IMR-90 (cell line): ENCODE data around the gene CCDC170. TPM values are rescaled to one million over a fixed set of nuclear protein-coding genes. Genes with fewer than 3 reads are reported as not detected.

Experiments used
- ATAC-seq: fragments of 200-7000 bp; cut with Tn5 transposase; 2 replicates; pipeline ENCODE4 v1.9.1; 2020; ENCODE audit warnings: low read depth, mild to moderate bottlenecking, moderate library complexity
- BruUV-seq: library from RNA; stranded (reverse); fragments of 400-500 nt; replicated peaks from 2 replicates; lab custom pipeline; 2021; lab: Mats Ljungman, UMichigan
- CTCF ChIA-PET: fragments of 300-600 bp; formaldehyde crosslinking; extraction: SDS; loops from one replicate; lab custom pipeline; 2021; ENCODE audit warnings: antibody characterized with exemption; lab: Yijun Ruan, JAX
- POLR2A ChIA-PET: fragments of 300-600 bp; sonication (Branson Sonifier 250); formaldehyde crosslinking; loops from one replicate; lab custom pipeline; 2022; ENCODE audit warnings: antibody characterized with exemption; ENCODE audit not compliant: unreplicated experiment; lab: Charles Lee
- DNase-seq: peaks from one replicate; pipeline ENCODE4 v3.0.0; 2013
- H2AFZ ChIP-seq: replicated peaks from 2 replicates; pipeline ENCODE3; 2013; ENCODE audit warnings: low read length, mild to moderate bottlenecking; ENCODE audit not compliant: poor library complexity
- H2AK5ac ChIP-seq: 2 replicates; pipeline ENCODE4 v1.6.1; 2013; ENCODE audit warnings: low read depth, low read length, inconsistent platforms
- H2AK9ac ChIP-seq: replicated peaks from 2 replicates; pipeline ENCODE3; 2013; ENCODE audit warnings: mild to moderate bottlenecking, low read depth, low read length, moderate library complexity; ENCODE audit not compliant: poor library complexity
- H2BK120ac ChIP-seq: 2 replicates; pipeline ENCODE4 v1.6.1; 2013; ENCODE audit warnings: low read depth, low read length, inconsistent platforms
- H2BK15ac ChIP-seq: 3 replicates; pipeline ENCODE4 v1.6.1; 2013; ENCODE audit warnings: low read depth, low read length, inconsistent platforms
- H2BK20ac ChIP-seq: 2 replicates; pipeline ENCODE4 v1.6.1; 2013; ENCODE audit warnings: low read depth, mild to moderate bottlenecking, inconsistent platforms, low read length, moderate library complexity
- H2BK5ac ChIP-seq: 2 replicates; pipeline ENCODE4 v1.6.1; 2013; ENCODE audit warnings: mild to moderate bottlenecking, low read depth, low read length, inconsistent platforms; ENCODE audit not compliant: poor library complexity, severe bottlenecking
- H3K14ac ChIP-seq: replicated peaks from 2 replicates; pipeline ENCODE4 v1.6.1; 2013; ENCODE audit warnings: low read depth, low read length, inconsistent platforms
- H3K18ac ChIP-seq: 2 replicates; pipeline ENCODE4 v1.6.1; 2013; ENCODE audit warnings: low read depth, low read length, control low read depth
- H3K23ac ChIP-seq: 2 replicates; pipeline ENCODE4 v1.6.1; 2013; ENCODE audit warnings: low read depth, low read length, inconsistent platforms
- H3K27ac ChIP-seq: 2 replicates; pipeline ENCODE4 v1.5.1; 2013; ENCODE audit warnings: mild to moderate bottlenecking, control low read depth, low read length; ENCODE audit not compliant: insufficient read depth
- H3K27me3 ChIP-seq: 2 replicates; pipeline ENCODE4 v1.6.1; 2013; ENCODE audit warnings: low read length; ENCODE audit not compliant: control insufficient read depth, insufficient read depth
- H3K36me3 ChIP-seq: 2 replicates; pipeline ENCODE4 v1.6.1; 2013; ENCODE audit warnings: low read length, mixed read lengths; ENCODE audit not compliant: control insufficient read depth, insufficient read depth
- H3K4ac ChIP-seq: 2 replicates; pipeline ENCODE4 v1.6.1; 2013; ENCODE audit warnings: low read depth, low read length, inconsistent platforms
- H3K4me1 ChIP-seq: 2 replicates; pipeline ENCODE4 v1.6.1; 2013; ENCODE audit warnings: low read length, mixed read lengths; ENCODE audit not compliant: control insufficient read depth, insufficient read depth
- H3K4me2 ChIP-seq: 2 replicates; pipeline ENCODE4 v1.6.1; 2013; ENCODE audit warnings: low read depth, mild to moderate bottlenecking, control low read depth, low read length, moderate library complexity
- H3K4me3 ChIP-seq: 2 replicates; pipeline ENCODE4 v1.5.1; 2013; ENCODE audit warnings: low read depth, mild to moderate bottlenecking, control low read depth, low read length, moderate library complexity; ENCODE audit not compliant: insufficient read depth
- H3K56ac ChIP-seq: 2 replicates; pipeline ENCODE4 v1.6.1; 2013; ENCODE audit warnings: low read length, inconsistent platforms; ENCODE audit not compliant: insufficient read depth; ENCODE audit errors: extremely low read depth
- H3K79me1 ChIP-seq, 2 experiments: 2 replicates each; pipeline ENCODE4 v1.6.1; 2013; ENCODE audit warnings: low read length in 2 of 2, inconsistent platforms in 1 of 2, low read depth in 1 of 2
- H3K9ac ChIP-seq: 2 replicates; pipeline ENCODE4 v1.6.1; 2013; ENCODE audit warnings: low read depth, low read length, control low read depth
- H3K9me1 ChIP-seq: 2 replicates; pipeline ENCODE4 v1.6.1; 2013; ENCODE audit warnings: low read length, inconsistent platforms; ENCODE audit not compliant: insufficient read depth
- H3K9me3 ChIP-seq: 2 replicates; pipeline ENCODE4 v1.6.1; 2013; ENCODE audit warnings: low read length; ENCODE audit not compliant: control insufficient read depth, insufficient read depth
- H4K20me1 ChIP-seq: 2 replicates; pipeline ENCODE4 v1.6.1; 2013; ENCODE audit warnings: low read length, inconsistent platforms; ENCODE audit not compliant: insufficient read depth
- H4K5ac ChIP-seq: 2 replicates; pipeline ENCODE4 v1.6.1; 2013; ENCODE audit warnings: mild to moderate bottlenecking, low read depth, low read length, control low read depth
- H4K8ac ChIP-seq, 2 experiments: 2 replicates each; pipeline ENCODE4 v1.6.1; 2013; ENCODE audit warnings: low read depth in 2 of 2, low read length in 2 of 2, control low read depth in 1 of 2, inconsistent platforms in 1 of 2
- H4K91ac ChIP-seq: 2 replicates; pipeline ENCODE4 v1.6.1; 2013; ENCODE audit warnings: low read depth, low read length, inconsistent platforms; ENCODE audit not compliant: insufficient read depth
- CEBPB ChIP-seq: IDR thresholded peaks from 2 replicates; pipeline ENCODE4 v1.6.1; 2012; ENCODE audit warnings: low read depth, low read length, improper control_type of control experiment
- POLR2A ChIP-seq: IDR thresholded peaks from 2 replicates; pipeline ENCODE4 v1.6.1; 2012; ENCODE audit warnings: mild to moderate bottlenecking, low read depth, low read length
- SMC3 ChIP-seq: fragments of 150-350 bp; IDR thresholded peaks from 2 replicates; pipeline ENCODE4 v1.6.1; 2016; ENCODE audit warnings: low read depth, mild to moderate bottlenecking, antibody characterized with exemption, low read length, moderate library complexity
- WGBS, 2 experiments: methylation state at CpG; one replicate each; pipeline versions ENCODE4 v1.1.5 to v1.1.7; 2013; ENCODE audit warnings: missing lambda C conversion rate in 2 of 2; ENCODE audit not compliant: insufficient read length in 1 of 2; ENCODE audit errors: extremely low coverage in 2 of 2; 5-methylcytosine and 5-hydroxymethylcytosine counted together
- dilution Hi-C: fragments of 300-500 bp; cut with HindIII; formaldehyde crosslinking; loops from one replicate; pipeline ENCODE4 v1.14.3; 2018; ENCODE audit warnings: low sequenced_read_pairs; ENCODE audit not compliant: unreplicated experiment
- in situ Hi-C: fragments of 300-500 bp; cut with MboI; formaldehyde crosslinking; loops from 3 replicates; pipeline ENCODE4 v1.14.3; 2019; ENCODE audit warnings: low sequenced_read_pairs, inconsistent platforms, mixed read lengths
- intact Hi-C: fragments of 100-400 bp; cut with micrococcal nuclease; formaldehyde crosslinking; loops from 2 replicates; pipeline ENCODE4 v1.10.0; 2022
- polyA plus RNA-seq, 3 experiments: library from polyadenylated mRNA; depleted of rRNA; stranded (reverse); fragments of >200 nt; gene quantifications; 2 replicates each; pipeline ENCODE4 v1.2.3, GENCODE V29; 2012; ENCODE audit warnings: low replicate concordance in 1 of 3
- total RNA-seq: library from RNA; depleted of rRNA; stranded (reverse); fragments of >200 nt; gene quantifications from 2 replicates; pipeline ENCODE4 v1.2.3, GENCODE V29; 2012
- TF ChIP-seq, protein P1 (sequence below): fragments of 150-350 bp; IDR thresholded peaks from 2 replicates; pipeline ENCODE4 v1.6.1; 2016; ENCODE audit warnings: low read depth, mild to moderate bottlenecking, low read length, moderate library complexity, borderline replicate concordance

CCDC170 gene
- total and polyA plus RNA-seq, 2 of the 4 experiments (the other 2 are of a cell fraction) = 0.12 to 0.54 TPM

DNA sequence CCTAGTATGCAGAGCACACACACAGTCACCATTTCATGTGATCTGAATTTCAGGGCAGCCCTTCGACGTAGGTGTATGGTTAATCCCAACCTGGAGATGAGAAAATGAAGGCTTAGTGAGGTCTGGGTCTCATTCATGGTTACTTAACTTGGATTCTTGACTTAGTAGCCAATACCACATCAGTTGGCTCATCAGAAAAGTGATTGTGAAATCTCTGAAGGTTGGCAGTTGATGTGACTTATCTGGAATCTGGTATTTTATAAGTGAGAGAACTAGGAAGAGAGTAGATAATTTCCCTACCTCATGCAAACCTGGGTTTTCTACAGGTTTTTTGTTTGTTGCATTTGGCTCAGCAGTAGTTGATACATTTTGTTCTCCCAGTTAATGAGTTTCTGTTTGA lies 123.7 kb downstream of the CCDC170 start:
- H3K23ac ChIP-seq = no peak overlapping the region
- no peak overlapping the region for H2BK15ac ChIP-seq
- H2BK120ac ChIP-seq = no peak overlapping the region
- H4K8ac ChIP-seq = no peak overlapping the region
- H3K14ac ChIP-seq = no peak overlapping the region
- no peaks in the 10 kb centered on the region for H3K9me3 ChIP-seq
- H3K27me3 ChIP-seq = no peaks in the 10 kb centered on the region
- H4K91ac ChIP-seq = no peak overlapping the region
- no peak overlapping the region for H2BK20ac ChIP-seq
- H3K4me1 ChIP-seq = no peaks in the 10 kb centered on the region
- H3K79me1 ChIP-seq = no peaks in the 10 kb centered on the region
- no peaks in the 10 kb centered on the region for H3K36me3 ChIP-seq
- H3K4ac ChIP-seq = no peak overlapping the region
- DNase-seq = no peak
- POLR2A ChIA-PET = no interaction called here
- intact Hi-C loops (no loop called here), in situ Hi-C loops (no loop called here), dilution Hi-C loops (no loop called here)
- H2AK9ac ChIP-seq = no peak overlapping the region
- H3K56ac ChIP-seq = no peak overlapping the region
- H4K5ac ChIP-seq = no peak overlapping the region
- H2AK5ac ChIP-seq = no peak overlapping the region
- no peaks in the 10 kb centered on the region for H3K9me1 ChIP-seq
- peak; percentile 34; the same call in 1 of the 2 replicates for TF ChIP-seq CEBPB
- TF ChIP-seq POLR2A = no peak
- TF ChIP-seq, protein P1, sequence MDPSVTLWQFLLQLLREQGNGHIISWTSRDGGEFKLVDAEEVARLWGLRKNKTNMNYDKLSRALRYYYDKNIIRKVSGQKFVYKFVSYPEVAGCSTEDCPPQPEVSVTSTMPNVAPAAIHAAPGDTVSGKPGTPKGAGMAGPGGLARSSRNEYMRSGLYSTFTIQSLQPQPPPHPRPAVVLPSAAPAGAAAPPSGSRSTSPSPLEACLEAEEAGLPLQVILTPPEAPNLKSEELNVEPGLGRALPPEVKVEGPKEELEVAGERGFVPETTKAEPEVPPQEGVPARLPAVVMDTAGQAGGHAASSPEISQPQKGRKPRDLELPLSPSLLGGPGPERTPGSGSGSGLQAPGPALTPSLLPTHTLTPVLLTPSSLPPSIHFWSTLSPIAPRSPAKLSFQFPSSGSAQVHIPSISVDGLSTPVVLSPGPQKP = no peak
- no peak for TF ChIP-seq SMC3
- CTCF ChIA-PET = no interaction called here
- no peak overlapping the region for H2BK5ac ChIP-seq
- no peak for ATAC-seq
- no peak overlapping the region for H3K9ac ChIP-seq
- H4K20me1 ChIP-seq = no peaks in the 10 kb centered on the region
- no peak overlapping the region for H3K18ac ChIP-seq
- no peak overlapping the region for H3K4me3 ChIP-seq
- no peak overlapping the region for H3K4me2 ChIP-seq
- H3K27ac ChIP-seq = no peak overlapping the region
- BruUV-seq = no TSS peak
- H2AFZ ChIP-seq = no peak overlapping the region
- WGBS, 2 experiments = no CpG with 5 or more reads among the region's 2 CpGs
